PC-9 (cell line): ENCODE results near the gene ZNF48.

Source experiments
- EZH2 ChIP-seq: fragments of 200-600 bp; sonication (generic); IDR thresholded peaks from 2 replicates; pipeline ENCODE4 v1.8.0; 2017; ENCODE audit warnings: antibody characterized with exemption, low read depth
- TF ChIP-seq, protein P1 (sequence below): fragments of 200-600 bp; sonication (generic); conservative IDR thresholded peaks from 2 replicates; pipeline ENCODE4 v1.6.1; 2017; ENCODE audit warnings: mixed run types, antibody characterized with exemption, mild to moderate bottlenecking, moderate library complexity

DNA sequence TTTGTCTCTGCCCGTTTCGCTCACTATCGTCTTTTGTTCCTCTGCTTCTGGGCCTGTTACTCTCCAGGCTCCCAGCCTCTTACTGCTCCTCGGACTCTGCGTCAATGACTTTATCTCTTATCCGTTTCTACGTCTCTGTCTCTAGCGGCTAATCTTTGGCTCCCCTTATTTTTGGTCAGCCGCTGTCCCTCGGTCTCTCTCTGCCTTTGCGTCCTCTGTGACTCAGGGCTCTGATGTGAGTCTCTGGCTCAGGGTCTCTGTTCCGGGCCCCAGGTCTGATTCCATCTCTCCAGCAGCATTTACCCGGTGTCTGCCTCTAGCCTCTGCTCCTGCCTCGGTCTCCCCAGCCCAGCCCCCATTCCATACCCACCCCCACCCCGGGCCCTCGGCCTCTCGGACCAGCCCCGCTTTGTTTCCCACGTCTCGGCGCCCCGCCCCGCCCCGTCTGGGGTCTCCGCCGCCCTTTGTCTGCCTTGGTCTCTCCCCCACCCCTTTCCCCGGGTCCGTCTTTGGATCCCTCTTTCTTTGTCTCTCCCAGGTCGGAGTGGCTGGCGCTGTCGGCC, 547 bp upstream of the ZNF48 start:
- TF ChIP-seq, protein P1, sequence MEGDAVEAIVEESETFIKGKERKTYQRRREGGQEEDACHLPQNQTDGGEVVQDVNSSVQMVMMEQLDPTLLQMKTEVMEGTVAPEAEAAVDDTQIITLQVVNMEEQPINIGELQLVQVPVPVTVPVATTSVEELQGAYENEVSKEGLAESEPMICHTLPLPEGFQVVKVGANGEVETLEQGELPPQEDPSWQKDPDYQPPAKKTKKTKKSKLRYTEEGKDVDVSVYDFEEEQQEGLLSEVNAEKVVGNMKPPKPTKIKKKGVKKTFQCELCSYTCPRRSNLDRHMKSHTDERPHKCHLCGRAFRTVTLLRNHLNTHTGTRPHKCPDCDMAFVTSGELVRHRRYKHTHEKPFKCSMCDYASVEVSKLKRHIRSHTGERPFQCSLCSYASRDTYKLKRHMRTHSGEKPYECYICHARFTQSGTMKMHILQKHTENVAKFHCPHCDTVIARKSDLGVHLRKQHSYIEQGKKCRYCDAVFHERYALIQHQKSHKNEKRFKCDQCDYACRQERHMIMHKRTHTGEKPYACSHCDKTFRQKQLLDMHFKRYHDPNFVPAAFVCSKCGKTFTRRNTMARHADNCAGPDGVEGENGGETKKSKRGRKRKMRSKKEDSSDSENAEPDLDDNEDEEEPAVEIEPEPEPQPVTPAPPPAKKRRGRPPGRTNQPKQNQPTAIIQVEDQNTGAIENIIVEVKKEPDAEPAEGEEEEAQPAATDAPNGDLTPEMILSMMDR = no peak
- TF ChIP-seq EZH2 = no peak
